Measurements from ENCODE around the gene COX7C.

COX7C gene

DNA sequence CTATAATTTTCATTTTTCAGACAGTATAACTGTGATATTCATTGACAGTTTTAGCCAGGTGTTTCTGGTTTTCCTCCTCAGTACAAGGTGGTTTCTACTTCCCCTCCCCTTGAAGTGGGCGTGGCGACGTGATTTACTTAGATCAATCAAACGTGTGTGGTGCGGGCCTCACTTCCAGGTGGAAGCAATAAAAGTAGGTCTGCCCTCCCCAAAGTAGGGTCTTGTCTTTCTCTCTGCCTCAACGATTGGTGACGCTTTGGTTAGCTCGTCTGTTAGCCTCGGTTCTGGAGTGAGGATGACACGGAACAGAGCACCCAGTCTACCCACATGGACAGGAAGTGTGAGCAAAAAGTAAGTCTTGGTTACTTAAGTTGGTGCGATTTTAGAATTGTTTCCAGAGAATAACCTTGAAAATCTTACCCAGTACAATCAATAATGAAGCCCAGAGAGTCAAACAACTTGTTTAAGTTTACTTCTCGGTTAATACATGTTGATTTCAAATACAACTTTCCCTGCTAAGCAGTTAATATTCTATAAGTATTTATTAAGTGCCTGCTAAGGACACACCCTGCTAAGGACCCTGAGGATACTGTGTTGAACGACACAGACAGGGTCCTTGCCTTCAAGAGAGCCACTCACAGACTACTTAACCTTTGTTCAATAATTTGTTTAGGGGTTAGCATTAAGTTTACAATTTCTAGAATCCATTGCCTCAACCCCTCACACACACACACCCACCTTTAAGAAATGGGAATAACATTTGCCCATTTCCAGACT lies 48.4 kb downstream of the COX7C start:
- DNase-seq (ENCODE audit: low read depth) = no peak

- DNase-seq (ENCODE audit: low read depth) = no peak
These were observed 49.2 kb downstream of the COX7C start for GRCh38 chr5:86666981-86667380.
